ENCODE data around the gene FOXRED1. TPM values are rescaled to one million over a fixed set of nuclear protein-coding genes. Genes with fewer than 3 reads are reported as not detected.

Gene FOXRED1
- total and polyA plus RNA-seq, 9 of the 15 experiments (the other 6 are each of a cell fraction or from before 2014, with no cell fraction given), result 14.1 to 94.4 (median 53.1) TPM

DNA sequence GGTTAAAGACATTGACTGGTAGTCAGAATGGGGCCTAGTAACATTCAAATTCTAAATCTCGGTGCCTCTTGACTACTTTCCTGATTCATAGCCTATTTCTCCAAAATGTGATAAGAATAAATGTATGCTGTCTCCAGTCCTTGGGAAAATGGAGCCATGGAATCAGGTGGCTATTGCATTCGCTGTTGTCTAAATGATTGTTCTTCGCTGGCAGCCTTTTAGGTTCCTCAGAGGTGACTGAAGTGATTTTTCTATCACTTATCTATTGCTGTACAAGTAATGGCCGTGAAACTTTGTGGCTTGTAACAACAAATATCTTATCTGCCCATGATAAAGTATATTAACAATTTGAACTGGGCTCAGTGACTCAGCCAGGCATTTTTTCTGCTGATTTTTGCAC, 15.7 kb upstream of the FOXRED1 start:
- in situ Hi-C loops (cut with MboI), result no loop called here
- H3K4me3 ChIP-seq, result no peak overlapping the region
- WGBS (ENCODE audit: insufficient coverage, low coverage, missing lambda C conversion rate), result 70% methylated on average over 4 of the region's 4 CpGs
- ATAC-seq (no peak), FAIRE-seq (no peak), DNase-seq (ENCODE audit: extremely low read depth in 1 of 4, low spot score in 3 of 4) (no peak)
- H3K27me3 ChIP-seq (ENCODE audit: control insufficient read depth in 2 of 2, insufficient read depth in 2 of 2, low read length in 2 of 2), result no peaks in the 10 kb centered on the region
- intact Hi-C loops (cut with micrococcal nuclease), result no loop called here
- no peaks in the 10 kb centered on the region for H3K79me2 ChIP-seq (ENCODE audit: control insufficient read depth, insufficient read depth, low read length)
- H3K9me3 ChIP-seq (replicated peaks; ENCODE audit: control insufficient read depth, insufficient read depth, low read depth, low read length), result no peaks in the 10 kb centered on the region
- ChIA-PET POLR2A (interaction anchor here (2.3 to 5.2 kb wide), 2 partner anchors 8 to 11 kb away, joined by 7 to 26 read pairs; no protein-coding TSS in a partner anchor), CTCF (ENCODE audit: low intra/inter-chr PET ratio) (no interaction called here)
- peaks cover 0 to 6% of the 10 kb centered on the region in 2 experiments; a peak in 2 of 5 replicates for H3K4me1 ChIP-seq (replicated peaks in 1 of 2; ENCODE audit: control insufficient read depth in 2 of 2, insufficient read depth in 2 of 2, low read length in 2 of 2)
- no TSS peak for BruUV-seq (replicated peaks)
- H3K9me1 ChIP-seq (ENCODE audit: control insufficient read depth, insufficient read depth, low read length), result no peaks in the 10 kb centered on the region
- no peak overlapping the region for H3K9ac ChIP-seq (ENCODE audit: insufficient read depth in 1 of 2, low read depth in 2 of 2, low read length in 2 of 2)
- H4K20me1 ChIP-seq (replicated peaks; ENCODE audit: control insufficient read depth, insufficient read depth, low read length), result no peaks in the 10 kb centered on the region
- no peak for TF ChIP-seq RBM14 (IDR thresholded peaks at IDR 0.05; ENCODE audit: borderline replicate concordance, insufficient read depth, low read depth, low read length)
- no peak for TF ChIP-seq MAFF (IDR thresholded peaks at IDR 0.05; ENCODE audit: low read length)
- no peak for TF ChIP-seq HMG20B (CRISPR knock-in tag; IDR thresholded peaks at IDR 0.05)
- no peak overlapping the region for H2AFZ ChIP-seq (ENCODE audit: low read depth, low read length)
- H3K27ac ChIP-seq (ENCODE audit: extremely low read depth, low read depth, low read length), result no peak overlapping the region
- H3K36me3 ChIP-seq (ENCODE audit: control insufficient read depth, insufficient read depth, low read length), result peaks cover 54% of the 10 kb centered on the region
- H3K4me2 ChIP-seq (ENCODE audit: insufficient read depth, low read length), result no peak overlapping the region

- H3K9me1 ChIP-seq (ENCODE audit: control insufficient read depth, insufficient read depth, low read length), result no peaks in the 10 kb centered on the region
- no peak overlapping the region for H2AFZ ChIP-seq (ENCODE audit: low read depth, low read length)
- DNase-seq (ENCODE audit: extremely low read depth in 1 of 4, low spot score in 3 of 4) (no peak), ATAC-seq (no peak), FAIRE-seq (no peak)
- intact Hi-C loops (cut with micrococcal nuclease), result no loop called here
- no peaks in the 10 kb centered on the region for H4K20me1 ChIP-seq (replicated peaks; ENCODE audit: control insufficient read depth, insufficient read depth, low read length)
- 17% methylated on average over 1 of the region's 1 CpG for WGBS (ENCODE audit: insufficient coverage, low coverage, missing lambda C conversion rate)
- CTCF ChIA-PET (ENCODE audit: low intra/inter-chr PET ratio), result no interaction called here
- in situ Hi-C loops (cut with MboI), result no loop called here
- no peak overlapping the region for H3K9ac ChIP-seq (ENCODE audit: insufficient read depth in 1 of 2, low read depth in 2 of 2, low read length in 2 of 2)
- no peak overlapping the region for H3K4me3 ChIP-seq
- no peaks in the 10 kb centered on the region for H3K79me2 ChIP-seq (ENCODE audit: control insufficient read depth, insufficient read depth, low read length)
- H3K9me3 ChIP-seq (replicated peaks; ENCODE audit: control insufficient read depth, insufficient read depth, low read depth, low read length), result no peaks in the 10 kb centered on the region
- POLR2A ChIA-PET, result interaction anchor here (1.6 to 2.3 kb wide), 2 partner anchors 9 to 14 kb away, joined by 7 read pairs; partner anchors contain the start of genes FOXRED1 and SRPRA
- no peak overlapping the region for H3K27ac ChIP-seq (ENCODE audit: extremely low read depth, low read depth, low read length)
- H3K27me3 ChIP-seq (ENCODE audit: control insufficient read depth in 2 of 2, insufficient read depth in 2 of 2, low read length in 2 of 2), result no peaks in the 10 kb centered on the region
- peaks cover 0 to 6% of the 10 kb centered on the region in 2 experiments; a peak in 2 of 5 replicates for H3K4me1 ChIP-seq (replicated peaks in 1 of 2; ENCODE audit: control insufficient read depth in 2 of 2, insufficient read depth in 2 of 2, low read length in 2 of 2)
- BruUV-seq (replicated peaks), result no TSS peak
- H3K36me3 ChIP-seq (ENCODE audit: control insufficient read depth, insufficient read depth, low read length), result peaks cover 58% of the 10 kb centered on the region
- H3K4me2 ChIP-seq (ENCODE audit: insufficient read depth, low read length), result no peak overlapping the region
- TF ChIP-seq ZNF764 (CRISPR knock-in tag; IDR thresholded peaks at IDR 0.05; ENCODE audit: low read depth) (no peak), CHCHD3 (CRISPR knock-in tag; IDR thresholded peaks at IDR 0.05) (no peak), TCF15 (CRISPR knock-in tag; IDR thresholded peaks at IDR 0.05) (no peak), ETV6 (IDR thresholded peaks at IDR 0.05; ENCODE audit: borderline replicate concordance in 1 of 2, low read depth in 2 of 2, low read length in 1 of 2) (no peak), ETV6 (CRISPR knock-in tag; IDR thresholded peaks at IDR 0.05; ENCODE audit: borderline replicate concordance) (no peak), RFX5 (IDR thresholded peaks at IDR 0.05; ENCODE audit: low read depth, low read length) (no peak), CBX5 (IDR thresholded peaks at IDR 0.05; ENCODE audit: borderline replicate concordance, low read depth) (no peak), ZNF785 (CRISPR knock-in tag; IDR thresholded peaks at IDR 0.05) (no peak), TARDBP (IDR thresholded peaks at IDR 0.05) (no peak), ZNF146 (CRISPR knock-in tag; IDR thresholded peaks at IDR 0.05; ENCODE audit: unreplicated experiment) (no peak), TBP (optimal IDR thresholded peaks at IDR 0.05; ENCODE audit: low read depth, low read length) (no peak), SMARCA5 (IDR thresholded peaks at IDR 0.05) (no peak), MTA3 (IDR thresholded peaks at IDR 0.05; ENCODE audit: borderline replicate concordance) (no peak)
- TF ChIP-seq, protein P1, sequence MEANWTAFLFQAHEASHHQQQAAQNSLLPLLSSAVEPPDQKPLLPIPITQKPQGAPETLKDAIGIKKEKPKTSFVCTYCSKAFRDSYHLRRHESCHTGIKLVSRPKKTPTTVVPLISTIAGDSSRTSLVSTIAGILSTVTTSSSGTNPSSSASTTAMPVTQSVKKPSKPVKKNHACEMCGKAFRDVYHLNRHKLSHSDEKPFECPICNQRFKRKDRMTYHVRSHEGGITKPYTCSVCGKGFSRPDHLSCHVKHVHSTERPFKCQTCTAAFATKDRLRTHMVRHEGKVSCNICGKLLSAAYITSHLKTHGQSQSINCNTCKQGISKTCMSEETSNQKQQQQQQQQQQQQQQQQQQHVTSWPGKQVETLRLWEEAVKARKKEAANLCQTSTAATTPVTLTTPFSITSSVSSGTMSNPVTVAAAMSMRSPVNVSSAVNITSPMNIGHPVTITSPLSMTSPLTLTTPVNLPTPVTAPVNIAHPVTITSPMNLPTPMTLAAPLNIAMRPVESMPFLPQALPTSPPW (CRISPR knock-in tag; IDR thresholded peaks at IDR 0.05), result no peak
These were observed 14.1 kb upstream of the FOXRED1 start for GRCh38 chr11:126254819-126255218.

All from K562 (cell line).